Measurements from ENCODE around the gene FREM2.

DNA sequence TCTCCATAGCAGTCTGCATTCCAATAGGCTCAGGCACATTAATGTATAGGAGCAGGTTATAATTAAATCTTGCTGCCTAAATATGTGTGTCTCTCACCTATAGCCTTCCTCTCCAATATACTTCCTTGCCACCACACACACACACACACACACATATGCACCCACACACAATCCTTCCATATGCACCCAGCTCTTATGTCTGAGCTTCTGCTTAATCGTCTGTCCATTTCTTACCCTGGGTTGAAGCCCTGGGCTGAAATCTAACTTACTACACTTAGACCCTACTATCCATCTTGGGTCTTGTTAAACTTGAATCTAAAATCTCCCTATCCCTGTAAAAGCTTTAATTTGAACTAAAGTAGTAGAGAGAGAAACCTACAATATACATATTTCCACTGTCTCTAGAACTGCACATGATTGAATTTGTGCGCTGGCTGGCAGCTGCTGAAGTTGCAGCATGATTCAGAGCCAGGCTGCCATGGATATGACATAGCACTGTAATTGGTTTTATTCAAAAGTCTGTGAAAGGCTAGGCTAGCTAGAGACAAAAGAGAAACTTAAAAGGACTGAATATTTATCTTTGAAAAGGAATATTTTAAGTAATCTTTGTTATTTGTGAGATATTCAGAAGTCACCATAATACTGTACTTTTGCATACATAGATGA lies 25.7 kb upstream of the FREM2 start:
- TF ChIP-seq MEIS2 (CRISPR knock-in tag; IDR thresholded peaks at IDR 0.05) (no peak), CBX2 (IDR thresholded peaks at IDR 0.05; ENCODE audit: low read depth, low read length) (no peak), CBX2 (CRISPR knock-in tag; IDR thresholded peaks at IDR 0.05; ENCODE audit: low read depth) (no peak), JUND (CRISPR knock-in tag; IDR thresholded peaks at IDR 0.05) (no peak), MTF1 (CRISPR knock-in tag; IDR thresholded peaks at IDR 0.05) (no peak), POLR2AphosphoS5 (IDR thresholded peaks at IDR 0.05; ENCODE audit: low read depth, low read length) (no peak), SRF (IDR thresholded peaks at IDR 0.05; ENCODE audit: low read depth, low read length) (no peak), TCF7L2 (IDR thresholded peaks at IDR 0.05; ENCODE audit: low read depth, low read length) (no peak), ISL2 (CRISPR knock-in tag; IDR thresholded peaks at IDR 0.05) (no peak)
- TF ChIP-seq, protein P1, sequence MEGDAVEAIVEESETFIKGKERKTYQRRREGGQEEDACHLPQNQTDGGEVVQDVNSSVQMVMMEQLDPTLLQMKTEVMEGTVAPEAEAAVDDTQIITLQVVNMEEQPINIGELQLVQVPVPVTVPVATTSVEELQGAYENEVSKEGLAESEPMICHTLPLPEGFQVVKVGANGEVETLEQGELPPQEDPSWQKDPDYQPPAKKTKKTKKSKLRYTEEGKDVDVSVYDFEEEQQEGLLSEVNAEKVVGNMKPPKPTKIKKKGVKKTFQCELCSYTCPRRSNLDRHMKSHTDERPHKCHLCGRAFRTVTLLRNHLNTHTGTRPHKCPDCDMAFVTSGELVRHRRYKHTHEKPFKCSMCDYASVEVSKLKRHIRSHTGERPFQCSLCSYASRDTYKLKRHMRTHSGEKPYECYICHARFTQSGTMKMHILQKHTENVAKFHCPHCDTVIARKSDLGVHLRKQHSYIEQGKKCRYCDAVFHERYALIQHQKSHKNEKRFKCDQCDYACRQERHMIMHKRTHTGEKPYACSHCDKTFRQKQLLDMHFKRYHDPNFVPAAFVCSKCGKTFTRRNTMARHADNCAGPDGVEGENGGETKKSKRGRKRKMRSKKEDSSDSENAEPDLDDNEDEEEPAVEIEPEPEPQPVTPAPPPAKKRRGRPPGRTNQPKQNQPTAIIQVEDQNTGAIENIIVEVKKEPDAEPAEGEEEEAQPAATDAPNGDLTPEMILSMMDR (CRISPR knock-in tag; IDR thresholded peaks at IDR 0.05) = no peak
- TF ChIP-seq, protein P2, sequence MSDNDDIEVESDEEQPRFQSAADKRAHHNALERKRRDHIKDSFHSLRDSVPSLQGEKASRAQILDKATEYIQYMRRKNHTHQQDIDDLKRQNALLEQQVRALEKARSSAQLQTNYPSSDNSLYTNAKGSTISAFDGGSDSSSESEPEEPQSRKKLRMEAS (IDR thresholded peaks at IDR 0.05) = no peak
